Measurements from ENCODE around the gene ZNF792.
"Not testable (repeated sequence)": the region's sequence is repeated elsewhere in the genome, so short reads cannot be mapped to it uniquely, and the experiment has no call there.

Gene ZNF792

GRCh38 chr19:34979819-34980640 is 16.0 kb upstream of the ZNF792 start:
- Histone ChIP-seq H3K27ac (no peak overlapping the region), H3K4me3 (no peak overlapping the region)

GRCh38 chr19:34976611-34977010 is 12.6 kb upstream of the ZNF792 start:
- Histone ChIP-seq H3K4me3 (no peak overlapping the region), H3K27ac (no peak overlapping the region)

GRCh38 chr19:34975056-34975455 is 11.0 kb upstream of the ZNF792 start:
- Histone ChIP-seq H3K4me3 (no peak overlapping the region), H3K27ac (peak overlapping the region in 1 of 21 experiments; percentile 19)

- peak overlapping the region in 1 of 21 experiments; percentile 31 for H3K27ac ChIP-seq
Observed at GRCh38 chr19:34974646-34975045, 10.6 kb upstream of the ZNF792 start.

GRCh38 chr19:34972163-34972705 is 8.2 kb upstream of the ZNF792 start:
- H3K27ac ChIP-seq, result no peak overlapping the region
- no peak overlapping the region for H3K4me3 ChIP-seq

More at GRCh38 chr19:34974646-34975045, 10.6 kb upstream of the ZNF792 start:
- H3K4me3 ChIP-seq, result no peak overlapping the region

- H3K4me3 ChIP-seq, H3K27ac ChIP-seq: not testable (repeated sequence)
Observed at GRCh38 chr19:34970185-34970780, 6.3 kb upstream of the ZNF792 start.

- no peak overlapping the region for H3K4me3 ChIP-seq
- no peak overlapping the region for H3K27ac ChIP-seq
Observed at GRCh38 chr19:34969721-34970120, 5.7 kb upstream of the ZNF792 start.

GRCh38 chr19:34967551-34967950 is 3.5 kb upstream of the ZNF792 start:
- Histone ChIP-seq H3K27ac (no peak overlapping the region), H3K4me3 (no peak overlapping the region)

- not testable (repeated sequence) for H3K4me3 ChIP-seq, H3K27ac ChIP-seq
Observed at GRCh38 chr19:34965505-34965904, 1.5 kb upstream of the ZNF792 start.

GRCh38 chr19:34964598-34964997 is 569 bp upstream of the ZNF792 start:
- Histone ChIP-seq H3K4me3 (peak overlapping the region in 3 of 7 experiments; percentile 87 to 96 (median 88)), H3K27ac (no peak overlapping the region)

GRCh38 chr19:34962687-34963572 is 1.1 kb downstream of the ZNF792 start:
- Histone ChIP-seq H3K27ac (peak overlapping the region in 20 of 21 experiments; percentile 56 to 94 (median 85)), H3K4me3 (peak overlapping the region; percentile 54 to 97 (median 88))

GRCh38 chr19:34961775-34962686 is 2.0 kb downstream of the ZNF792 start:
- Histone ChIP-seq H3K27ac (peak overlapping the region in 6 of 21 experiments; percentile 25 to 94 (median 60)), H3K4me3 (peak overlapping the region in 3 of 7 experiments; percentile 54 to 96 (median 92))

GRCh38 chr19:34960940-34961679 is 2.9 kb downstream of the ZNF792 start:
- Histone ChIP-seq H3K27ac (peak overlapping the region in 1 of 21 experiments; percentile 0), H3K4me3 (no peak overlapping the region)

- Histone ChIP-seq H3K4me3 (no peak overlapping the region), H3K27ac (no peak overlapping the region)
Observed at GRCh38 chr19:34960103-34960805, 3.8 kb downstream of the ZNF792 start.

GRCh38 chr19:34959021-34959420 is 5.0 kb downstream of the ZNF792 start:
- H3K27ac ChIP-seq, result no peak overlapping the region
- H3K4me3 ChIP-seq, result no peak overlapping the region

- H3K27ac ChIP-seq, result no peak overlapping the region
- no peak overlapping the region for H3K4me3 ChIP-seq
Observed at GRCh38 chr19:34957830-34958751, 5.9 kb downstream of the ZNF792 start.
